Measurements from ENCODE around the gene DAZAP1.

The DAZAP1 gene

GRCh38 chr19:1394252-1395193, 12.9 kb upstream of the DAZAP1 start:
- no peak for DNase-seq

- no peak for DNase-seq
These were observed 12.0 kb upstream of the DAZAP1 start for GRCh38 chr19:1395194-1396018.

GRCh38 chr19:1396019-1396767, 11.2 kb upstream of the DAZAP1 start:
- no peak for DNase-seq

GRCh38 chr19:1396768-1397679, 10.4 kb upstream of the DAZAP1 start:
- DNase-seq, result no peak

GRCh38 chr19:1397838-1398237, 9.5 kb upstream of the DAZAP1 start:
- no peak for DNase-seq

- DNase-seq, result no peak
These were observed 8.3 kb upstream of the DAZAP1 start for GRCh38 chr19:1399079-1399478.

- no peak for DNase-seq
These were observed 7.6 kb upstream of the DAZAP1 start for GRCh38 chr19:1399745-1400144.

GRCh38 chr19:1400281-1401137, 6.9 kb upstream of the DAZAP1 start:
- DNase-seq, result no peak

GRCh38 chr19:1401138-1401888, 6.1 kb upstream of the DAZAP1 start, which contains the start of gene GAMT:
Gene GAMT (minus strand): TSS chr19:1401542. CDS start chr19:1401476, 66 bp downstream.
- DNase-seq, result peak; percentile 39

GRCh38 chr19:1401889-1402217, 5.5 kb upstream of the DAZAP1 start:
- DNase-seq, result no peak

GRCh38 chr19:1402411-1403070, 4.8 kb upstream of the DAZAP1 start:
- no peak for DNase-seq

GRCh38 chr19:1406774-1407527, 435 bp upstream of the DAZAP1 start:
- peak; percentile 97 for DNase-seq

- no peak for DNase-seq
These were observed 1.2 kb downstream of the DAZAP1 start for GRCh38 chr19:1408300-1409203.

- DNase-seq, result no peak
These were observed 2.0 kb downstream of the DAZAP1 start for GRCh38 chr19:1409204-1410005.

- DNase-seq, result no peak
These were observed 2.9 kb downstream of the DAZAP1 start for GRCh38 chr19:1410136-1410786.

- DNase-seq, result no peak
These were observed 3.4 kb downstream of the DAZAP1 start for GRCh38 chr19:1410789-1411188.

Data from NCI-H1092 (cell line).